PFSK-1 (cell line): ENCODE measurements around the gene ZNF428.

Experiments used
- FOXP2 ChIP-seq: optimal IDR thresholded peaks from 2 replicates; pipeline ENCODE3; 2011; ENCODE audit warnings: borderline replicate concordance, control low read depth, inconsistent platforms; ENCODE audit not compliant: insufficient read depth; ENCODE audit errors: extremely low read length, extremely low read depth
- POLR2AphosphoS5 ChIP-seq: IDR thresholded peaks from 2 replicates; pipeline ENCODE4 v1.6.1; 2012; ENCODE audit warnings: low read depth, mild to moderate bottlenecking, control low read depth, low read length, moderate library complexity
- REST ChIP-seq, 2 experiments: IDR thresholded peaks; 2 replicates each; pipeline versions ENCODE4 v1.6.1 to v1.8.0; 2011 to 2012; ENCODE audit warnings: low read depth in 2 of 2, low read length in 2 of 2, control low read depth in 1 of 2, inconsistent platforms in 1 of 2, mild to moderate bottlenecking in 1 of 2, moderate library complexity in 1 of 2; ENCODE audit not compliant: insufficient read depth in 1 of 2
- SIN3A ChIP-seq: IDR thresholded peaks from 2 replicates; pipeline ENCODE4 v1.6.1; 2012; ENCODE audit warnings: mild to moderate bottlenecking, low read length, moderate library complexity, borderline replicate concordance; ENCODE audit not compliant: insufficient read depth
- TAF1 ChIP-seq: IDR thresholded peaks from 2 replicates; pipeline ENCODE4 v1.6.1; 2012; ENCODE audit warnings: low read length, control low read depth, borderline replicate concordance; ENCODE audit not compliant: insufficient read depth

Gene ZNF428

GRCh38 chr19:43658001-43658400 is 38.6 kb upstream of the ZNF428 start:
- TF ChIP-seq POLR2AphosphoS5 (no peak), TAF1 (no peak), SIN3A (no peak), REST (IDR thresholded peaks at IDR 0.05; ENCODE audit: insufficient read depth in 1 of 2, low read depth in 2 of 2, low read length in 2 of 2) (no peak), FOXP2 (no peak)

GRCh38 chr19:43656436-43656835 is 37.0 kb upstream of the ZNF428 start:
- TF ChIP-seq FOXP2 (no peak), POLR2AphosphoS5 (no peak), REST (IDR thresholded peaks at IDR 0.05; ENCODE audit: insufficient read depth in 1 of 2, low read depth in 2 of 2, low read length in 2 of 2) (no peak), SIN3A (no peak), TAF1 (no peak)

GRCh38 chr19:43652546-43652874 is 33.1 kb upstream of the ZNF428 start:
- no peak for TF ChIP-seq TAF1

GRCh38 chr19:43651758-43652545 is 32.5 kb upstream of the ZNF428 start:
- TF ChIP-seq POLR2AphosphoS5 (no peak), REST (IDR thresholded peaks at IDR 0.05; ENCODE audit: insufficient read depth in 1 of 2, low read depth in 2 of 2, low read length in 2 of 2) (no peak), FOXP2 (no peak), SIN3A (no peak), TAF1 (no peak)

- TF ChIP-seq SIN3A (no peak), FOXP2 (no peak), TAF1 (no peak), REST (IDR thresholded peaks at IDR 0.05; ENCODE audit: insufficient read depth in 1 of 2, low read depth in 2 of 2, low read length in 2 of 2) (no peak), POLR2AphosphoS5 (no peak)
Observed at GRCh38 chr19:43649514-43649913, 30.1 kb upstream of the ZNF428 start.
